ENCODE data around the gene GRIFIN. TPM values are rescaled to one million over a fixed set of nuclear protein-coding genes. Genes with fewer than 3 reads are reported as not detected.

Gene GRIFIN
- total RNA-seq, 1 donor from 2014 or later, result not detected

DNA sequence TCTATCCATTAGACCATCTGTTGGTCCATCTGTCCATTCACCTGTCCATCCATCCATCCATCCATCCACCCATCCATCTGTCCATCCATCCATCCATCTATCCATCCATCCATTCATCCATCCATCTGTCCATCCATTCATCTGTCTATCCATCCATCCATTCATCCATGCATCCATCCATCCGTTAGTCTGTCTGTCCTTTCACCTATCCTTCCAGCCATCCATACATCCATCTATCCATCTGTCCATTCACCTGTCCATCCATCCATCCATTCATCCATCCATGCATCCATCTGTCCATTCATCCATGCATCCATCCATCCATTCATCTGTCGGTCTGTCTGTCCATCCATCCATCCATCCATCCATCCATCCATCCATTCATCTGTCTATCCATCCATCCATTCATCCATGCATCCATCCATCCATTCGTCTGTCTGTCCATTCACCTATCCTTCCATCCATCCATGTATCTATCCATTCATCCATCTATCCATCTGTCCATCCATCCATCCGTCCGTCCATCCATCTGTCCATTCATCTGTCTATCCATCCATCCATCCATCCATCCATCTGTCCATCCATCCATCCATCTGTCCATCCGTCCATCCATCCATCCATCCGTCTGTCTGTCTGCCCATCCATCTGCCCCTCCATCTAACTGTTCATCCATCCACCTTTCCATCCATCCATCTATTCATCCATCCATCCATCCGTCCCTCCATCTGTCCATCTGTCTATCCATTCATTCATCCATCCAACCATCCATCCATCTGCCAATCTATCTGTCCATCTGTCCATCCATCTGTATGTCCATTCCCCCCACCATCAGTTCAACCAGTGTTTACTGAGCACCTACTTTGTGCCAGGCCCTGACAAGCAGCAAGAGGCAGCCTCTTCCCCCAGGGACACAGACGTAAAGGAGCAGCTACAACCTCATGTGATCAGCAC lies 38.5 kb upstream of the GRIFIN start:
- no peak for DNase-seq
- no peak for ATAC-seq (ENCODE audit: poor library complexity)
- intact Hi-C loops (cut with DNase I), result no loop called here

DNA sequence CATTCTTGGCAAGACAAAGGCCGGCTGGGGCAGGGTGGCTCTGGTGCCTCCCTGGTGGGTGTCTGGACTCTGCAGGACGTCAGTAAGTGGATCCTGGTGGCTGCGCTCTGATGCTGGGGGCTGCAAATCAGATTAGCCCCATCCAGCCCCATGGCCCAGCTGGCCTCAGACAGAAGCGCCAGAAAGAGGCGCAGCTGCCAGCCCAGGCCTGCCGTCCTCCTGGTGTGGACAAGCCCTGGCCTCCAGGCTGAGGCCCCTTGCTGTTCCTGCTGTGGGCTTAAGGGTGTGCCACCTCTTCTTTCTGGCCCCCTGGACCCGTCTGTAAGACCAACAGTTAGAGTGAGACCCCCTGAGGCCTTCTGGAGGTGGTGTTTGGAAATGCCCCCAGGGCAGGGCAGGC lies 37.5 kb upstream of the GRIFIN start:
- no peak for DNase-seq
- intact Hi-C loops (cut with DNase I), result no loop called here
- no peak for ATAC-seq (ENCODE audit: poor library complexity)

GRCh38 chr7:2512713-2513112 lies 36.5 kb upstream of the GRIFIN start:
- no peak for DNase-seq
- ATAC-seq (ENCODE audit: poor library complexity), result no peak
- intact Hi-C loops (cut with DNase I), result no loop called here

- DNase-seq (no peak), ATAC-seq (ENCODE audit: poor library complexity) (peak; percentile 38)
- intact Hi-C loops (cut with DNase I), result no loop called here
Measured at GRCh38 chr7:2512179-2512661, 36.0 kb upstream of the GRIFIN start.

DNA sequence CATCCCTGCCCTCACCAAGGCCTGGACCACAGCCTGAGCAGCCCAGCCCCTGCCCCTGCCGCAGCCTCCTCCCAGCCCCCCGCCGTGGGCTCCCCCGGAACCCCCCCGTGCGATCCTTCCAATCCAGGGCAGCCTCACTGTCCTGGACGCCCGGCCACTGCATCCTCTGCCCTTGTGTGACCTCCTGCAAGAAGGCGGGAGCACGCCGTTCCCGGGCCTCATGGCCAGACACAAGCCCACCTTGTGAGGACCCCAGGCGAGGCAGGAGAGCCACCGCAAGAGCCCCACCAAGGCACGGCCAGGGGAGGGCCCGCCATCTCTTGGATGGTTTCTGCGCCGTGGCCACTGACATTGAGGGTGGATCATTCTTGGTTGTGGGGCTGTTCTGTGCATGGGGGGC lies 35.6 kb upstream of the GRIFIN start:
- intact Hi-C loops (cut with DNase I), result no loop called here
- peak; percentile 7 for ATAC-seq (ENCODE audit: poor library complexity)
- DNase-seq, result no peak

DNA sequence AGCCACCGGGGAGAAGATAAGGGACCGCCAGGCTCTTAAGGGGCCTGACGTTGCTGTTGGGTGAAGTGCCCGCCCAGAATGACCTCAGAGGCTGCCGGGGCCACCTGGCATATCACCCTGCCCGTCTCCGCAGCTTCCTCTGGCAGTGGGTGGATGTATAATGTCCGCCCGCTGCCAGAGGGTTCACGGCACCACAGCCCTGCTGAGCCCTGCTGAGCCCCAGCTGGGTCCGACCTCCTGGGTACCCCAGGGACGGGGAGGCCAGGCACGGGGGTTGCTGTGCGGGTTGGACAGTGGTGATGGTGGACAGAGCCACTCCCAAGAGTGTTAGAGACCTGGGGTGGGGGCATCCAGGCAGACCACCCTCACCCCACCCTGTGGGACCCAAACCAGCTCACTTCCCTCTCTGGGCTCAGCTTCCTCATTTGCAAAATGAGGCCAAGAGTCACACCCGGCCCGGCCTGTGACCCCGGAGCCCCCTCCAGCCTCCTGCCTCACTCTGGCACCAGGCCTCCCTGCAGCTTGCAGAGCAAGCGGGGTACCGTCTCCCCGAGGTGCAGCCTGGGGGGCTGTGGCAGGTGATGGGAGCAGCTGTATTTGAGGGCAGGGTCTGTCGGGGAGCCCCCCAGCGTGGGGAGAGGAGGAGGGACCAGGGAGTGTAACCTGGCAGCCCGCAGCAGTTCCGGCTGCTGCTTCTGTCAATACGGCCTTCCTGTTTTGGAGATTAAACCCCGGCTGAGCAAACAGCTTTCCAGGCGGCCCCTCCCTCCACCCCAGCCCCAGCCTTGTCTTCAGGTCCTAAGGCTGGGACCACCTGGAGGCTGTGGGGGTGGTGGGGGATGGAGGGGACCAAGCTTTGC lies 34.9 kb upstream of the GRIFIN start:
- peak; percentile 73 for DNase-seq
- intact Hi-C loops (cut with DNase I), result no loop called here
- ATAC-seq (ENCODE audit: poor library complexity), result peak; percentile 38

DNA sequence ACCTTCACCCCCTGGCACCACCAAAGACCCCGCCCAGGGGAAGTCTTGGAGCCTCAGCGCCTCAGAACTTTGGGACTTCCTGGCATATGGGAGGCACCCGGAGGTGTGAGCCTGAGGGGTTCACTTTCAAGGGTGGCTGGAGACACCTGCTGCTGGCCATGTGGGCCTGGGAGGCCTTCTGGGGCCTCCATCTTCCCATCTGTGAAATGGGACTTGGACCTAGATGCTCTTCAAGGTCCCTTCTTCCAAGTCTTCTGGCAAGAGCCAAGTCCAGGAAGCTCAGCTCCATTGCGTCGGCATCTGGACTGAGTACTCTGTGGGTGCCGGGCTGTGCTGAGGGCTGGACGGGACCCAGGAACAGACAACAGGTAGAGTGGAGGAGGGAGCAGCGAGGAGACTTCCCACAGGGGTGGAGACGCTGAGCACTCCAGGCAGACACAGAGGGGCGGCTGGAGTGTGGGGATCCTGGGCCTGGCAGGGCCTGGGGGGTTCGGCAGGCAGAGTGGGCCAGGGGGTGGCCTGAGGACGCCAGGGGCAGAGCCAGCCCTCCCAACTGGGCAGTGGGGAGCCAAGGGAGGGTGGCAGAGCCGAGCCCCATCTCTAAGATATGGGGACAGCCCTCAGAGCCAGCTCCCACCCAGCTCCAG lies 34.1 kb upstream of the GRIFIN start:
- intact Hi-C loops (cut with DNase I), result no loop called here

GRCh38 chr7:2509298-2509906 lies 33.2 kb upstream of the GRIFIN start:
- intact Hi-C loops (cut with DNase I), result no loop called here
- DNase-seq (no peak), ATAC-seq (ENCODE audit: poor library complexity) (no peak)

More for the DNA sequence above, 34.1 kb upstream of the GRIFIN start:
- no peak for ATAC-seq (ENCODE audit: poor library complexity)
- no peak for DNase-seq

DNA sequence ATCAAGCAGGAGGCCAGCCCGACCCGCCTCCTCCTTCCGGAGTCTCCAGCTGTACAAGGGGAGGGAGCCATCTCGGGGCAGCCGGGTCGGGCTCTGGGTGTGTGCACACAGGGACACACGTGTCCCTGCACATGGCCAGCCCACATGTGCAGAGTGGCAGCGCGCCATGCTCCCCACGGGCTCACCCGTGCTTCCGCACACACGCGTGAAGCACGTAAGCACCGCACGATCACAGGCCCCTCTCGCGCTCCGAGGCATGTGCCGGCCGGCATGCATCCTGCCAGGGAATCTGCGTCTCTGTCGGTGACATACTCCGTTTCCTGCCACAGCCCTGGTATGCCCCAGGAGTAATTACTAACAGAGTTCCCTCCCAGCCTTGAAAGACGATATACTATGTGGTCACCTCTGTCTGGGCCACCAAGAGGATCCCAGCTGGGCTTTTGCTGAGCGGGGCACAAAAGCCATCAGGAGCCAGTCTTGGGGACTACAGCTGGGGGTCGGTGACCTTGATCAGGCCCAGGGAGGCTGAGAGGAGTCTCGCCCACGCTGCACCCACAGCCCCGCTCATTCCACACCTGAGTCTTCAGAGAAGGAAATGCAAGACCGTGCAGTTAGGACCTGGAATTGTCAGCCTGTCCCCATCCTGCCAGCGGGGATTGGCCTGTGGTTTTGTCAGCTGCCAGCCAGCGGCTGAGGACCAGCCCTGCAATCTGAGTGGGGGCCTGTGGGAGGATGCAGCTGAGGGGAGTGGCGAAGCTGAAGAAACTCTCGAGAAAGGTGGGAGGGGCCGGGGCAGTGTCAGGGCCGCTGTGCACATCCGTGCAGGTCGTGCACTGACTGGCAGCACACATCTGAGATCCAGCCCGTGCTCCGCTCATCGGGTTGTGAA lies 32.4 kb upstream of the GRIFIN start:
- intact Hi-C loops (cut with DNase I), result no loop called here
- DNase-seq, result peak; percentile 87
- peak; percentile 64 for ATAC-seq (ENCODE audit: poor library complexity)

- DNase-seq (no peak), ATAC-seq (ENCODE audit: poor library complexity) (no peak)
- intact Hi-C loops (cut with DNase I), result no loop called here
Measured at GRCh38 chr7:2507917-2508306, 31.7 kb upstream of the GRIFIN start.

DNA sequence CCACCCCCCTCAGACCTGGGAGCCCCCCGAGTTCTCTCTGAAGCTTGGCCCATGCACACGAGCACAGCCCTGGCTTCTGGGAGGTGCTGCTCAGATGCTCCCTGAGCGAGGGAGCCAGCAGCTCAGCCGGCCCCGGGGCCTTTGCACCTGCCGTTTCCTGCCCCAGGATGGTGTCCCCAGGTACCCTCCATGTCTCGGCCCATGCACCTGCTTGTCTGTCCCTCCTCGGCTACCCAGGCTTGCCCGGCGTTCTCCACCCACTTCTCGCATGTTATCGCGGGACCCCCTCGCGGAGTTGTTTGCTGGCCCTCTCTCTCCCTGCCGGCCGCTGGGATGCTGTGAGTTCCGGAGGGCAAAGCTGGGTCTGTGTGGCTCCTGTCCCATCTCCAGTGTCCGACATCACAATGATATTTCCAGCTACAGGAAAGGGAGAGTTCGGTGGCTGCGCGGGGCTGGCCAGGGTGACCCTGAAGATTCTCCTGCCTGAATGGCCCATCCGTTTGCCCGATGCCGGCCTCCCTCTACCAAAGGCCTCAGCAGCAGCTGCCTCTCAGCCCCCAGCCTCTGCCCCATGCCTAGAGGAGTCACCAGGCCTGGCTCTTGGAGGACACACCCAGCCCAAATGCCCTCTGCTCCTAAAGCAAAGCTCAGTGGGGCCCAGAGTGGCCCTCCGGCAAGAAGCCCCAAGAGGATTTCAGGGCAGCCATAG lies 31.2 kb upstream of the GRIFIN start:
- ATAC-seq (ENCODE audit: poor library complexity) (no peak), DNase-seq (no peak)

GRCh38 chr7:2505401-2505800 lies 29.2 kb upstream of the GRIFIN start:
- intact Hi-C loops (cut with DNase I), result no loop called here
- no peak for ATAC-seq (ENCODE audit: poor library complexity)
- no peak for DNase-seq

More for the DNA sequence above, 31.2 kb upstream of the GRIFIN start:
- intact Hi-C loops (cut with DNase I), result no loop called here

DNA sequence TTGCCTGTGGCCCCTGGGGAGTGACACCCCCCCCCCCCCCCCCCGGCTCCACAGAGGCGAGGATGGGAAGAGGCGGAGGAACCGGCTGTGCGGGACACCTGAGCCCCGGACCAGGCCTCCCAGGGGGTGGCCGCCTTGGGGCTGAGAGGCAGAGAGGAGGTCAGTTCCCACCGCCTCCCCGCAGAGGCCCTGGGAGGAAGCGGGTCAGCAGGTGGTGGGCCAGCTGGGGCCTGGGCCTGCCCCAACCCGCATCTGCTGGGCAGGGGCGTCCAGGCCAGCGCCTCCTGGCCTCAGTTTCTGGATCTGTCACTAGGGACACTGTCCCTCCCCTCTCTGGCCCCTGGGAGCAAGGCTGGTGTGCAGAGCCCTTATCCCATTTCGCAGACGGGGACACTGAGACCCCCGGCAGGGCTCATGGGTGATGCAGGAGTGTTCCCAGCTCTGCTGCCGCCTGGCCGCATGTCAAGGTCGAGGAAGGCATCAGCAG lies 28.7 kb upstream of the GRIFIN start:
- intact Hi-C loops (cut with DNase I), result no loop called here
- ATAC-seq (ENCODE audit: poor library complexity) (no peak), DNase-seq (no peak)

DNA sequence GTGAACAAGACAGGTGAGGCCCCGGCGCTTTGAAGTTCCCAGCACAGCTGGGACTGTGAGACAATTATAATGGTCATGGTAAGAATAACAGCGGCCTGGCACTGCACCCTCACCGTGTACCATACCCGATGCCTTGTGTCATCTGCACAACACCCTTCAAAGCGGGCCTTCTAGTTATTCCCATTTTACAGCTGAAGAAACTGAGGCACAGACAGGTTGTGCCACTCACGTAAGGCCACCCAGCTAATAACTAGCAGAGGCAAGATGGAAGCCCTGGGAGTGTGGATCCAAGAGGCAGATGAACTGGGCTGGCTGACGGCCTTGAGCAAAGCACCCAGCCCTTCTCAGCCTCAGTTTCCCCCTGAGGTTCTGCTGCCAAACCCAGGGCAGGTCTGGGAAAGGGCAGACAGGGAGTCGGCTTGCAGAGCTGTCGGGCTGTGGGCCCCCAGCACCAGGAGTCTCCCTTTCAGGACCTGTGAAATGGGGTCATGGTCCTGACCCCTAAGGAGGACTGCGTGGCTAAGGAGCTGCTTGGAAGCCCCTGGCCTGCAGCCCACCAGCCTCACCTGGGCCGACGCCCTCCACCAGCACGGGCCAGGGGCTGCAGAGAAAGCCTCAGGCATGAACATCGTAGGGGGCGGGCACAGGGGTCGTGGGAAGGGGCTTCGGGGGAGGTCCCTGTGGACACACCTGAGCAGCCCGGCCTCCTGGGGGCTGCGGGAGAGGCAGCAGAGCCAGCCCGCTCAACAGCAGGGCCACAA lies 28.1 kb upstream of the GRIFIN start:
- DNase-seq, result no peak
- no peak for ATAC-seq (ENCODE audit: poor library complexity)
- intact Hi-C loops (cut with DNase I), result no loop called here

GRCh38 chr7:2503056-2503941 lies 27.1 kb upstream of the GRIFIN start:
- intact Hi-C loops (cut with DNase I), result no loop called here
- DNase-seq, result no peak

DNA sequence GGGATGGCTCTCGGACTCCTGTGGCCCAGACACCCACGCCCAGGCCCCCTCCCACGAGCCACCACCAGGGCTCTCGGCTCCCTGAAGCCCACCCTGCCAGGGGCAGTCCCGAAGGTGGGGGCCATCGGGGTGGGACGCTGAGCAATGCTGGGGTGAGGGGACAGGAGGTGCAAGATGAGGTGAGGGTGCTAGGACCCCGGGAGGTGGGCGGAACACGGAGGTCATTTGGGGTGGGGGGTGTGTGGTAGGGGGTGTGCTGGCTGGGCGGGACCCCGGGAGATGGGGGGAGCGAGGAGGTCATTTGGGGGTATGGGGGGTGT lies 26.4 kb upstream of the GRIFIN start:
- no peak for ATAC-seq (ENCODE audit: poor library complexity)
- DNase-seq, result no peak
- intact Hi-C loops (cut with DNase I), result no loop called here

More at GRCh38 chr7:2503056-2503941, 27.1 kb upstream of the GRIFIN start:
- ATAC-seq (ENCODE audit: poor library complexity), result no peak

Data from Right ventricle myocardium superior (tissue), 1 donor.